IMR-90 (cell line): ENCODE data around the gene TUBGCP6. TPM values are rescaled to one million over a fixed set of nuclear protein-coding genes. Genes with fewer than 3 reads are reported as not detected.

Experiments
- ATAC-seq: fragments of 200-7000 bp; cut with Tn5 transposase; 2 replicates; pipeline ENCODE4 v1.9.1; 2020; ENCODE audit warnings: low read depth, mild to moderate bottlenecking, moderate library complexity
- BruUV-seq: library from RNA; stranded (reverse); fragments of 400-500 nt; replicated peaks from 2 replicates; lab custom pipeline; 2021; lab: Mats Ljungman, UMichigan
- CTCF ChIA-PET: fragments of 300-600 bp; formaldehyde crosslinking; extraction: SDS; loops from one replicate; lab custom pipeline; 2021; ENCODE audit warnings: antibody characterized with exemption; lab: Yijun Ruan, JAX
- POLR2A ChIA-PET: fragments of 300-600 bp; sonication (Branson Sonifier 250); formaldehyde crosslinking; loops from one replicate; lab custom pipeline; 2022; ENCODE audit warnings: antibody characterized with exemption; ENCODE audit not compliant: unreplicated experiment; lab: Charles Lee
- DNase-seq: peaks from one replicate; pipeline ENCODE4 v3.0.0; 2013
- H2AFZ ChIP-seq: replicated peaks from 2 replicates; pipeline ENCODE3; 2013; ENCODE audit warnings: low read length, mild to moderate bottlenecking; ENCODE audit not compliant: poor library complexity
- H2AK5ac ChIP-seq: 2 replicates; pipeline ENCODE4 v1.6.1; 2013; ENCODE audit warnings: low read depth, low read length, inconsistent platforms
- H2AK9ac ChIP-seq: replicated peaks from 2 replicates; pipeline ENCODE3; 2013; ENCODE audit warnings: mild to moderate bottlenecking, low read depth, low read length, moderate library complexity; ENCODE audit not compliant: poor library complexity
- H2BK120ac ChIP-seq: 2 replicates; pipeline ENCODE4 v1.6.1; 2013; ENCODE audit warnings: low read depth, low read length, inconsistent platforms
- H2BK15ac ChIP-seq: 3 replicates; pipeline ENCODE4 v1.6.1; 2013; ENCODE audit warnings: low read depth, low read length, inconsistent platforms
- H2BK20ac ChIP-seq: 2 replicates; pipeline ENCODE4 v1.6.1; 2013; ENCODE audit warnings: low read depth, mild to moderate bottlenecking, inconsistent platforms, low read length, moderate library complexity
- H2BK5ac ChIP-seq: 2 replicates; pipeline ENCODE4 v1.6.1; 2013; ENCODE audit warnings: mild to moderate bottlenecking, low read depth, low read length, inconsistent platforms; ENCODE audit not compliant: poor library complexity, severe bottlenecking
- H3K14ac ChIP-seq: replicated peaks from 2 replicates; pipeline ENCODE4 v1.6.1; 2013; ENCODE audit warnings: low read depth, low read length, inconsistent platforms
- H3K18ac ChIP-seq: 2 replicates; pipeline ENCODE4 v1.6.1; 2013; ENCODE audit warnings: low read depth, low read length, control low read depth
- H3K23ac ChIP-seq: 2 replicates; pipeline ENCODE4 v1.6.1; 2013; ENCODE audit warnings: low read depth, low read length, inconsistent platforms
- H3K27ac ChIP-seq: 2 replicates; pipeline ENCODE4 v1.5.1; 2013; ENCODE audit warnings: mild to moderate bottlenecking, control low read depth, low read length; ENCODE audit not compliant: insufficient read depth
- H3K27me3 ChIP-seq: 2 replicates; pipeline ENCODE4 v1.6.1; 2013; ENCODE audit warnings: low read length; ENCODE audit not compliant: control insufficient read depth, insufficient read depth
- H3K36me3 ChIP-seq: 2 replicates; pipeline ENCODE4 v1.6.1; 2013; ENCODE audit warnings: low read length, mixed read lengths; ENCODE audit not compliant: control insufficient read depth, insufficient read depth
- H3K4ac ChIP-seq: 2 replicates; pipeline ENCODE4 v1.6.1; 2013; ENCODE audit warnings: low read depth, low read length, inconsistent platforms
- H3K4me1 ChIP-seq: 2 replicates; pipeline ENCODE4 v1.6.1; 2013; ENCODE audit warnings: low read length, mixed read lengths; ENCODE audit not compliant: control insufficient read depth, insufficient read depth
- H3K4me2 ChIP-seq: 2 replicates; pipeline ENCODE4 v1.6.1; 2013; ENCODE audit warnings: low read depth, mild to moderate bottlenecking, control low read depth, low read length, moderate library complexity
- H3K4me3 ChIP-seq: 2 replicates; pipeline ENCODE4 v1.5.1; 2013; ENCODE audit warnings: low read depth, mild to moderate bottlenecking, control low read depth, low read length, moderate library complexity; ENCODE audit not compliant: insufficient read depth
- H3K56ac ChIP-seq: 2 replicates; pipeline ENCODE4 v1.6.1; 2013; ENCODE audit warnings: low read length, inconsistent platforms; ENCODE audit not compliant: insufficient read depth; ENCODE audit errors: extremely low read depth
- H3K79me1 ChIP-seq, 2 experiments: 2 replicates each; pipeline ENCODE4 v1.6.1; 2013; ENCODE audit warnings: low read length in 2 of 2, inconsistent platforms in 1 of 2, low read depth in 1 of 2
- H3K9ac ChIP-seq: 2 replicates; pipeline ENCODE4 v1.6.1; 2013; ENCODE audit warnings: low read depth, low read length, control low read depth
- H3K9me1 ChIP-seq: 2 replicates; pipeline ENCODE4 v1.6.1; 2013; ENCODE audit warnings: low read length, inconsistent platforms; ENCODE audit not compliant: insufficient read depth
- H3K9me3 ChIP-seq: 2 replicates; pipeline ENCODE4 v1.6.1; 2013; ENCODE audit warnings: low read length; ENCODE audit not compliant: control insufficient read depth, insufficient read depth
- H4K20me1 ChIP-seq: 2 replicates; pipeline ENCODE4 v1.6.1; 2013; ENCODE audit warnings: low read length, inconsistent platforms; ENCODE audit not compliant: insufficient read depth
- H4K5ac ChIP-seq: 2 replicates; pipeline ENCODE4 v1.6.1; 2013; ENCODE audit warnings: mild to moderate bottlenecking, low read depth, low read length, control low read depth
- H4K8ac ChIP-seq, 2 experiments: 2 replicates each; pipeline ENCODE4 v1.6.1; 2013; ENCODE audit warnings: low read depth in 2 of 2, low read length in 2 of 2, control low read depth in 1 of 2, inconsistent platforms in 1 of 2
- H4K91ac ChIP-seq: 2 replicates; pipeline ENCODE4 v1.6.1; 2013; ENCODE audit warnings: low read depth, low read length, inconsistent platforms; ENCODE audit not compliant: insufficient read depth
- BHLHE40 ChIP-seq: fragments of 150-350 bp; IDR thresholded peaks from 2 replicates; pipeline ENCODE4 v1.6.1; 2016; ENCODE audit warnings: mild to moderate bottlenecking, low read depth, low read length
- CEBPB ChIP-seq: IDR thresholded peaks from 2 replicates; pipeline ENCODE4 v1.6.1; 2012; ENCODE audit warnings: low read depth, low read length, improper control_type of control experiment
- CHD1 ChIP-seq: IDR thresholded peaks from 2 replicates; pipeline ENCODE4 v1.6.1; 2012; ENCODE audit warnings: low read depth, low read length, improper control_type of control experiment
- FOS ChIP-seq: fragments of 150-350 bp; IDR thresholded peaks from 2 replicates; pipeline ENCODE4 v1.6.1; 2016; ENCODE audit warnings: low read depth, low read length
- MAFK ChIP-seq: IDR thresholded peaks from 2 replicates; pipeline ENCODE4 v1.6.1; 2012; ENCODE audit warnings: low read depth, low read length, improper control_type of control experiment
- MAZ ChIP-seq: IDR thresholded peaks from 2 replicates; pipeline ENCODE4 v1.6.1; 2012; ENCODE audit warnings: low read depth, mild to moderate bottlenecking, low read length, improper control_type of control experiment, moderate library complexity, borderline replicate concordance
- MXI1 ChIP-seq: IDR thresholded peaks from 2 replicates; pipeline ENCODE4 v1.6.1; 2012; ENCODE audit warnings: low read depth, mild to moderate bottlenecking, low read length, moderate library complexity, borderline replicate concordance
- NFE2L2 ChIP-seq: fragments of 150-350 bp; IDR thresholded peaks from 2 replicates; pipeline ENCODE4 v1.6.1; 2016; ENCODE audit warnings: low read depth, mild to moderate bottlenecking, low read length
- POLR2A ChIP-seq: IDR thresholded peaks from 2 replicates; pipeline ENCODE4 v1.6.1; 2012; ENCODE audit warnings: mild to moderate bottlenecking, low read depth, low read length
- RAD21 ChIP-seq: IDR thresholded peaks from 2 replicates; pipeline ENCODE4 v1.6.1; 2012; ENCODE audit warnings: low read length, improper control_type of control experiment
- RCOR1 ChIP-seq: IDR thresholded peaks from 2 replicates; pipeline ENCODE4 v1.6.1; 2012; ENCODE audit warnings: mild to moderate bottlenecking, low read length, improper control_type of control experiment; ENCODE audit not compliant: insufficient replicate concordance
- RFX5 ChIP-seq: IDR thresholded peaks from 2 replicates; pipeline ENCODE4 v1.8.0; 2012; ENCODE audit warnings: low read depth, mild to moderate bottlenecking, low read length, moderate library complexity
- SMC3 ChIP-seq: fragments of 150-350 bp; IDR thresholded peaks from 2 replicates; pipeline ENCODE4 v1.6.1; 2016; ENCODE audit warnings: low read depth, mild to moderate bottlenecking, antibody characterized with exemption, low read length, moderate library complexity
- WGBS, 2 experiments: methylation state at CpG; one replicate each; pipeline versions ENCODE4 v1.1.5 to v1.1.7; 2013; ENCODE audit warnings: missing lambda C conversion rate in 2 of 2; ENCODE audit not compliant: insufficient read length in 1 of 2; ENCODE audit errors: extremely low coverage in 2 of 2; 5-methylcytosine and 5-hydroxymethylcytosine counted together
- dilution Hi-C: fragments of 300-500 bp; cut with HindIII; formaldehyde crosslinking; loops from one replicate; pipeline ENCODE4 v1.14.3; 2018; ENCODE audit warnings: low sequenced_read_pairs; ENCODE audit not compliant: unreplicated experiment
- in situ Hi-C: fragments of 300-500 bp; cut with MboI; formaldehyde crosslinking; loops from 3 replicates; pipeline ENCODE4 v1.14.3; 2019; ENCODE audit warnings: low sequenced_read_pairs, inconsistent platforms, mixed read lengths
- intact Hi-C: fragments of 100-400 bp; cut with micrococcal nuclease; formaldehyde crosslinking; loops from 2 replicates; pipeline ENCODE4 v1.10.0; 2022
- polyA plus RNA-seq, 3 experiments: library from polyadenylated mRNA; depleted of rRNA; stranded (reverse); fragments of >200 nt; gene quantifications; 2 replicates each; pipeline ENCODE4 v1.2.3, GENCODE V29; 2012; ENCODE audit warnings: low replicate concordance in 1 of 3
- total RNA-seq: library from RNA; depleted of rRNA; stranded (reverse); fragments of >200 nt; gene quantifications from 2 replicates; pipeline ENCODE4 v1.2.3, GENCODE V29; 2012
- TF ChIP-seq, protein P1 (sequence below): fragments of 150-350 bp; IDR thresholded peaks from 2 replicates; pipeline ENCODE4 v1.6.1; 2017; ENCODE audit warnings: mild to moderate bottlenecking, antibody characterized with exemption, low read length, low read depth
- TF ChIP-seq, protein P2 (sequence below): conservative IDR thresholded peaks from 2 replicates; pipeline ENCODE4 v1.5.1; 2012; ENCODE audit warnings: mild to moderate bottlenecking, low read depth, low read length, improper control_type of control experiment

TUBGCP6 gene
- total and polyA plus RNA-seq, 2 of the 4 experiments (the other 2 are of a cell fraction) = 10.8 to 28.6 TPM

DNA sequence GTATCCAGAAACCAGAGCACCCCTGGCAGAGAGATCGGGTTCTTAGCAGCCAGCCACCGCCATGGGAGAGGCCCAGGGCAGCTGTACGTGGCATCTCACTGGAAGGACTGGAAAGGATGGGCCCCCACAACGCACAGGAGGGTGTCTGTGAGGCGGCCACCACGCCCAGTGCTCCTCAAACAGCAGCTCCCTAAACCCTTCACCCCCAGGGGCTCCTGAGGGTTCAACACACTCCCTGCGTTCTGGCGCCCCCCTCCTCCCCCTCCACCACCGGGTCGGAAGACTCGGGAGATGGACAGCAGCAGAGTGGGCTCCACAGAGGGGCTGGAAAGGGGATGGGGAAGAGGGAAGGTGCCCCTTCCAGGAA is 15.6 kb upstream of the TUBGCP6 start:
- Histone ChIP-seq H4K5ac (peak overlapping the region; percentile 8; the same call in 1 of the 2 replicates), H3K4me1 (peaks cover 17% of the 10 kb centered on the region), H2BK20ac (no peak overlapping the region; the same call in 1 of the 2 replicates), H3K36me3 (peaks cover 17% of the 10 kb centered on the region; the same call in 1 of the 2 replicates), H3K9me3 (no peaks in the 10 kb centered on the region), H2AK9ac (peak overlapping the region; percentile 99), H4K91ac (peak overlapping the region; percentile 0), H4K20me1 (peaks cover 24% of the 10 kb centered on the region), H2BK120ac (peak overlapping the region; percentile 12; the same call in 1 of the 2 replicates), H3K9me1 (peaks cover 4% of the 10 kb centered on the region; the same call in 1 of the 2 replicates), H2BK5ac (peak overlapping the region; percentile 35), H2AK5ac (peak overlapping the region; percentile 94), H3K4me3 (peak overlapping the region; percentile 90), H3K18ac (peak overlapping the region; percentile 30; the same call in 1 of the 2 replicates), H3K14ac (peak overlapping the region; percentile 78), H3K27me3 (no peaks in the 10 kb centered on the region), H2BK15ac (no peak overlapping the region), H3K56ac (peak overlapping the region; percentile 76; the same call in 1 of the 2 replicates), H3K79me1 (peaks cover 9 to 43% of the 10 kb centered on the region in 2 experiments; a peak in 3 of 4 replicates), H3K23ac (peak overlapping the region; percentile 62; the same call in 1 of the 2 replicates), H3K4me2 (peak overlapping the region; percentile 73), H3K27ac (peak overlapping the region; percentile 87), H4K8ac (peak overlapping the region; percentile 61 to 80; a peak in 3 of 4 replicates), H3K9ac (peak overlapping the region; percentile 68), H3K4ac (peak overlapping the region; percentile 86), H2AFZ (peak overlapping the region; percentile 76)
- DNase-seq (no peak), ATAC-seq (peak; percentile 3; the same call in 1 of the 2 replicates)
- ChIA-PET CTCF (interaction anchor here (1.2 kb wide), 1 partner anchor 9 kb away, joined by 3 read pairs; the partner anchor contains the start of gene HDAC10), POLR2A (no interaction called here)
- no TSS peak for BruUV-seq
- dilution Hi-C loops (no loop called here), in situ Hi-C loops (no loop called here), intact Hi-C loops (no loop called here)
- TF ChIP-seq RAD21 = no peak
- no peak for TF ChIP-seq RCOR1
- no peak for TF ChIP-seq SMC3
- no peak for TF ChIP-seq BHLHE40
- TF ChIP-seq NFE2L2 = no peak
- TF ChIP-seq CHD1 = no peak
- no peak for TF ChIP-seq CEBPB
- no peak for TF ChIP-seq RFX5
- TF ChIP-seq POLR2A = no peak
- TF ChIP-seq, protein P1, sequence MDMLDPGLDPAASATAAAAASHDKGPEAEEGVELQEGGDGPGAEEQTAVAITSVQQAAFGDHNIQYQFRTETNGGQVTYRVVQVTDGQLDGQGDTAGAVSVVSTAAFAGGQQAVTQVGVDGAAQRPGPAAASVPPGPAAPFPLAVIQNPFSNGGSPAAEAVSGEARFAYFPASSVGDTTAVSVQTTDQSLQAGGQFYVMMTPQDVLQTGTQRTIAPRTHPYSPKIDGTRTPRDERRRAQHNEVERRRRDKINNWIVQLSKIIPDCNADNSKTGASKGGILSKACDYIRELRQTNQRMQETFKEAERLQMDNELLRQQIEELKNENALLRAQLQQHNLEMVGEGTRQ = no peak
- TF ChIP-seq MAZ = no peak
- TF ChIP-seq FOS = no peak
- TF ChIP-seq MXI1 = no peak
- TF ChIP-seq, protein P2, sequence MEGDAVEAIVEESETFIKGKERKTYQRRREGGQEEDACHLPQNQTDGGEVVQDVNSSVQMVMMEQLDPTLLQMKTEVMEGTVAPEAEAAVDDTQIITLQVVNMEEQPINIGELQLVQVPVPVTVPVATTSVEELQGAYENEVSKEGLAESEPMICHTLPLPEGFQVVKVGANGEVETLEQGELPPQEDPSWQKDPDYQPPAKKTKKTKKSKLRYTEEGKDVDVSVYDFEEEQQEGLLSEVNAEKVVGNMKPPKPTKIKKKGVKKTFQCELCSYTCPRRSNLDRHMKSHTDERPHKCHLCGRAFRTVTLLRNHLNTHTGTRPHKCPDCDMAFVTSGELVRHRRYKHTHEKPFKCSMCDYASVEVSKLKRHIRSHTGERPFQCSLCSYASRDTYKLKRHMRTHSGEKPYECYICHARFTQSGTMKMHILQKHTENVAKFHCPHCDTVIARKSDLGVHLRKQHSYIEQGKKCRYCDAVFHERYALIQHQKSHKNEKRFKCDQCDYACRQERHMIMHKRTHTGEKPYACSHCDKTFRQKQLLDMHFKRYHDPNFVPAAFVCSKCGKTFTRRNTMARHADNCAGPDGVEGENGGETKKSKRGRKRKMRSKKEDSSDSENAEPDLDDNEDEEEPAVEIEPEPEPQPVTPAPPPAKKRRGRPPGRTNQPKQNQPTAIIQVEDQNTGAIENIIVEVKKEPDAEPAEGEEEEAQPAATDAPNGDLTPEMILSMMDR = no peak
- TF ChIP-seq MAFK = no peak
- WGBS, 2 experiments = 22% methylated on average over 3 of the region's 11 CpGs; no CpG with 5 or more reads in 1 of the 2 experiments
